K562 (cell line): ENCODE data around the gene IGF2R. TPM values are rescaled to one million over a fixed set of nuclear protein-coding genes. Genes with fewer than 3 reads are reported as not detected.

Source experiments
- ATAC-seq: fragments of 200-7000 bp; cut with Tn5 transposase; 3 replicates; pipeline ENCODE4 v1.9.1; 2020; ENCODE audit warnings: moderate library complexity
- BruUV-seq: library from RNA; stranded (reverse); fragments of 400-500 nt; replicated peaks from 2 replicates; lab custom pipeline; 2021; lab: Mats Ljungman, UMichigan
- CTCF ChIA-PET: fragments of 300-600 bp; formaldehyde crosslinking; extraction: SDS; loops from one replicate; lab custom pipeline; 2021; ENCODE audit warnings: low intra/inter-chr PET ratio; lab: Yijun Ruan, JAX
- POLR2A ChIA-PET: fragments of 300-600, 350-650 bp; sonication (Branson Sonifier 250); formaldehyde crosslinking; extraction: SDS; loops from one replicate; lab custom pipeline; 2021; ENCODE audit warnings: antibody characterized with exemption, inconsistent platforms; lab: Yijun Ruan, JAX
- DNase-seq, 4 experiments: peaks; one replicate each; pipeline versions ENCODE4 v3.0.0 to v3.0.0-alpha.2; 2011 to 2018; ENCODE audit warnings: low spot score in 3 of 4, mixed read lengths in 3 of 4; ENCODE audit errors: extremely low read depth in 1 of 4
- FAIRE-seq: peaks from 2 replicates; lab custom pipeline; 2011; peaks lifted over from hg19 to GRCh38; lab: Jason Lieb, UNC
- H2AFZ ChIP-seq: 2 replicates; pipeline ENCODE4 v1.6.0; 2011; ENCODE audit warnings: low read depth, low read length, control low read depth, inconsistent platforms
- H3K27ac ChIP-seq: fragments of 200-600 bp; 3 replicates; pipeline ENCODE4 v1.8.0; 2011; ENCODE audit warnings: low read depth, mild to moderate bottlenecking, control low read depth, inconsistent platforms, low read length, moderate library complexity, mixed read lengths; ENCODE audit errors: extremely low read depth
- H3K27me3 ChIP-seq, 2 experiments: fragments of 300-600 bp in 1 of 2; 2 replicates in 1 of 2; 3 replicates in 1 of 2; pipeline versions ENCODE4 v1.6.0 to v1.8.0; 2011; ENCODE audit warnings: inconsistent platforms in 2 of 2, low read length in 2 of 2, mild to moderate bottlenecking in 1 of 2, mixed read lengths in 1 of 2, moderate library complexity in 1 of 2; ENCODE audit not compliant: control insufficient read depth in 2 of 2, insufficient read depth in 2 of 2
- H3K36me3 ChIP-seq: fragments of 300-600 bp; 3 replicates; pipeline ENCODE4 v1.8.0; 2011; ENCODE audit warnings: mild to moderate bottlenecking, low read length, inconsistent platforms; ENCODE audit not compliant: control insufficient read depth, insufficient read depth
- H3K4me1 ChIP-seq, 2 experiments: fragments of 200-600 bp in 1 of 2; replicated peaks in 1 of 2; 2 replicates in 1 of 2; 3 replicates in 1 of 2; pipeline versions ENCODE4 v1.5.1 to v1.8.0; 2011; ENCODE audit warnings: inconsistent platforms in 2 of 2, low read length in 2 of 2, mild to moderate bottlenecking in 1 of 2, mixed read lengths in 1 of 2, moderate library complexity in 1 of 2; ENCODE audit not compliant: control insufficient read depth in 2 of 2, insufficient read depth in 2 of 2
- H3K4me2 ChIP-seq: 2 replicates; pipeline ENCODE4 v1.6.1; 2011; ENCODE audit warnings: low read length, control low read depth, inconsistent platforms, mixed read lengths; ENCODE audit not compliant: insufficient read depth
- H3K4me3 ChIP-seq: fragments of 200-600 bp; sonication (generic), shearing (Covaris generic); 2 replicates; pipeline ENCODE4 v1.5.1; 2016; ENCODE audit warnings: control low read depth, inconsistent platforms
- H3K79me2 ChIP-seq: fragments of 200-600 bp; 3 replicates; pipeline ENCODE4 v1.8.0; 2011; ENCODE audit warnings: low read length, inconsistent platforms; ENCODE audit not compliant: control insufficient read depth, insufficient read depth
- H3K9ac ChIP-seq, 2 experiments: 2 replicates each; pipeline versions ENCODE4 v1.6.0 to v1.6.1; 2011; ENCODE audit warnings: low read depth in 2 of 2, low read length in 2 of 2, control low read depth in 1 of 2, inconsistent platforms in 1 of 2, mild to moderate bottlenecking in 1 of 2, mixed read lengths in 1 of 2; ENCODE audit not compliant: insufficient read depth in 1 of 2
- H3K9me1 ChIP-seq: one replicate; pipeline ENCODE4 v1.6.0; 2011; ENCODE audit warnings: inconsistent platforms, mild to moderate bottlenecking, low read length, moderate library complexity; ENCODE audit not compliant: control insufficient read depth, insufficient read depth
- H3K9me3 ChIP-seq: replicated peaks from 2 replicates; pipeline ENCODE4 v1.5.1; 2011; ENCODE audit warnings: low read depth, low read length, inconsistent platforms; ENCODE audit not compliant: control insufficient read depth, insufficient read depth
- H4K20me1 ChIP-seq: replicated peaks from 2 replicates; pipeline ENCODE4 v1.6.1; 2011; ENCODE audit warnings: low read length, inconsistent platforms, mixed read lengths; ENCODE audit not compliant: control insufficient read depth, insufficient read depth
- CHD4 ChIP-seq: fragments of 200-600 bp; sonication (generic); IDR thresholded peaks from 3 replicates; pipeline ENCODE4 v1.6.1; 2012; ENCODE audit warnings: low read depth, mild to moderate bottlenecking, mixed read lengths, low read length, inconsistent platforms; ENCODE audit not compliant: insufficient read depth, insufficient replicate concordance, poor library complexity, severe bottlenecking
- FOXJ3 ChIP-seq: sonication (generic); formaldehyde crosslinking; IDR thresholded peaks from 2 replicates; pipeline ENCODE4 v1.4.0; 2020; ENCODE audit warnings: mild to moderate bottlenecking, missing genetic modification reagents
- HES1 ChIP-seq: fragments of 450-650 bp; IDR thresholded peaks from 2 replicates; pipeline ENCODE4 v1.6.1; 2016; ENCODE audit warnings: low read depth, mild to moderate bottlenecking, moderate library complexity
- MBD2 ChIP-seq: sonication (generic); IDR thresholded peaks from 2 replicates; pipeline ENCODE4 v1.6.1; 2016; ENCODE audit warnings: low read depth, borderline replicate concordance
- PHF8 ChIP-seq: fragments of 200-600 bp; sonication (generic); IDR thresholded peaks from 2 replicates; pipeline ENCODE4 v1.6.1; 2012; ENCODE audit warnings: mixed run types, mild to moderate bottlenecking, inconsistent platforms, low read length, moderate library complexity, borderline replicate concordance
- STAT5A ChIP-seq: IDR thresholded peaks from 2 replicates; pipeline ENCODE4 v1.6.1; 2012; ENCODE audit warnings: low read length, inconsistent platforms, borderline replicate concordance
- TEAD2 ChIP-seq: fragments of 450-650 bp; IDR thresholded peaks from 2 replicates; pipeline ENCODE4 v1.6.1; 2016; ENCODE audit warnings: missing genetic modification characterization, control low read depth, missing compliant biosample characterization
- XRCC3 ChIP-seq: fragments of 450-650 bp; IDR thresholded peaks from 2 replicates; pipeline ENCODE4 v1.6.1; 2017; ENCODE audit warnings: mild to moderate bottlenecking, moderate library complexity
- WGBS: fragments of 100-300 bp; shearing (Covaris generic); methylation state at CpG from one replicate; pipeline ENCODE4 v1.1.6; 2016; ENCODE audit warnings: low coverage, mixed read lengths; ENCODE audit not compliant: insufficient coverage; ENCODE audit errors: missing lambda C conversion rate; 5-methylcytosine and 5-hydroxymethylcytosine counted together
- in situ Hi-C: fragments of 300-500 bp; cut with MboI; formaldehyde crosslinking; loops from 4 replicates; pipeline ENCODE4 v1.15.0; 2018; ENCODE audit warnings: inconsistent platforms, mixed read lengths
- intact Hi-C: fragments of 100-400 bp; cut with micrococcal nuclease; formaldehyde crosslinking; loops from 2 replicates; pipeline ENCODE4 v1.14.2; 2022
- polyA plus RNA-seq, 8 experiments: library from polyadenylated mRNA; depleted of rRNA in 4 of 8; stranded (reverse) in 5 of 8; unstranded in 3 of 8; fragments of >200 nt; fragmentation: Nextera tagmentation in 2 of 8; fragmentation: Illumina TruSeq in 1 of 8; extraction: Ambion mirVana in 2 of 8; extraction: Trizol in 1 of 8; gene quantifications; 2 replicates each; pipeline versions ENCODE4 v1.2.1 to v1.2.3, GENCODE V29; 2011 to 2014; ENCODE audit warnings: inconsistent platforms in 1 of 8, missing spikeins in 1 of 8
- total RNA-seq, 7 experiments: library from RNA; depleted of rRNA in 6 of 7; stranded (reverse); fragments of >200 nt in 6 of 7; fragmentation: Illumina TruSeq in 2 of 7; extraction: Trizol in 2 of 7; gene quantifications; 2 replicates each; pipeline versions ENCODE4 v1.2.1 to v1.2.3, GENCODE V29; 2011 to 2021; ENCODE audit warnings: low replicate concordance in 1 of 7
- TF ChIP-seq, protein P1 (sequence below), 2 experiments: fragments of 450-650 bp; IDR thresholded peaks; 2 replicates each; pipeline ENCODE4 v1.6.1; 2016; ENCODE audit warnings: mild to moderate bottlenecking in 2 of 2, borderline replicate concordance in 1 of 2, low read depth in 1 of 2, moderate library complexity in 1 of 2
- TF ChIP-seq, protein P2 (sequence below), 2 experiments: fragments of 450-650 bp in 1 of 2; sonication (generic) in 1 of 2; formaldehyde crosslinking in 1 of 2; IDR thresholded peaks in 1 of 2; conservative IDR thresholded peaks in 1 of 2; 2 replicates each; pipeline versions ENCODE4 v1.6.1 to v1.8.1; 2016 to 2023; ENCODE audit warnings: mild to moderate bottlenecking in 2 of 2, moderate library complexity in 2 of 2, inconsistent platforms in 1 of 2, missing genetic modification reagents in 1 of 2

The IGF2R gene
- total and polyA plus RNA-seq, 9 of the 15 experiments (the other 6 are each of a cell fraction or from before 2014, with no cell fraction given), result 3.5 to 92.3 (median 34.5) TPM

DNA sequence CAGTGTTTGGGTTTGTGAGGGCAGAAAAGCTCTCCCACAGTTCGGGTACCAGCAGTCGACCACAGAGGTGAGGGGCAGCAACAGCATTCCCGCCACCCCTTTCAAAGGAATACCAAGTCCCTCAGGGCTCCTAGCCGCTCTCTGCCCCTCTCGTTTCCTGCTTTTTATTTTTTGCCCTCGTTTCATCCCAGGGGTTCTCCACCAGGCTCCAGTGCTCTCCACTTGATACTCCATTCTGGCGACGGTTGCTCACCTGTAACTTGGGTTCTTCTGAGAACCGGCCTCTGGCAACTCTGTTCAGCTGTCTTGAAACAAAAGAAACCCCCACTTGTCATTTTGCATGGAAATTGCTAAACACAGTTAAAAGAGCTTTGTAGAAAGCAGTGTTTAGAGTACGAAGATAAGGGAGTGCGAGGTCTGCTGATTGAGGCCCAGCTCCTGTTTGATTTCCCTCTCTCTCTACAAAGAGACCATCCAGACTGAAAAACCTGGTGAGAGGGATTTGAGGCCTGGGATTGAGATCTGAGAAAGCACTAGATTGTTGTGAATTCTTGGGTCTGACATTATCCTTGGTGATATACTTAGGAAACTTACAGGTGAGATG is 28.7 kb downstream of the IGF2R start:
- TF ChIP-seq, protein P1, sequence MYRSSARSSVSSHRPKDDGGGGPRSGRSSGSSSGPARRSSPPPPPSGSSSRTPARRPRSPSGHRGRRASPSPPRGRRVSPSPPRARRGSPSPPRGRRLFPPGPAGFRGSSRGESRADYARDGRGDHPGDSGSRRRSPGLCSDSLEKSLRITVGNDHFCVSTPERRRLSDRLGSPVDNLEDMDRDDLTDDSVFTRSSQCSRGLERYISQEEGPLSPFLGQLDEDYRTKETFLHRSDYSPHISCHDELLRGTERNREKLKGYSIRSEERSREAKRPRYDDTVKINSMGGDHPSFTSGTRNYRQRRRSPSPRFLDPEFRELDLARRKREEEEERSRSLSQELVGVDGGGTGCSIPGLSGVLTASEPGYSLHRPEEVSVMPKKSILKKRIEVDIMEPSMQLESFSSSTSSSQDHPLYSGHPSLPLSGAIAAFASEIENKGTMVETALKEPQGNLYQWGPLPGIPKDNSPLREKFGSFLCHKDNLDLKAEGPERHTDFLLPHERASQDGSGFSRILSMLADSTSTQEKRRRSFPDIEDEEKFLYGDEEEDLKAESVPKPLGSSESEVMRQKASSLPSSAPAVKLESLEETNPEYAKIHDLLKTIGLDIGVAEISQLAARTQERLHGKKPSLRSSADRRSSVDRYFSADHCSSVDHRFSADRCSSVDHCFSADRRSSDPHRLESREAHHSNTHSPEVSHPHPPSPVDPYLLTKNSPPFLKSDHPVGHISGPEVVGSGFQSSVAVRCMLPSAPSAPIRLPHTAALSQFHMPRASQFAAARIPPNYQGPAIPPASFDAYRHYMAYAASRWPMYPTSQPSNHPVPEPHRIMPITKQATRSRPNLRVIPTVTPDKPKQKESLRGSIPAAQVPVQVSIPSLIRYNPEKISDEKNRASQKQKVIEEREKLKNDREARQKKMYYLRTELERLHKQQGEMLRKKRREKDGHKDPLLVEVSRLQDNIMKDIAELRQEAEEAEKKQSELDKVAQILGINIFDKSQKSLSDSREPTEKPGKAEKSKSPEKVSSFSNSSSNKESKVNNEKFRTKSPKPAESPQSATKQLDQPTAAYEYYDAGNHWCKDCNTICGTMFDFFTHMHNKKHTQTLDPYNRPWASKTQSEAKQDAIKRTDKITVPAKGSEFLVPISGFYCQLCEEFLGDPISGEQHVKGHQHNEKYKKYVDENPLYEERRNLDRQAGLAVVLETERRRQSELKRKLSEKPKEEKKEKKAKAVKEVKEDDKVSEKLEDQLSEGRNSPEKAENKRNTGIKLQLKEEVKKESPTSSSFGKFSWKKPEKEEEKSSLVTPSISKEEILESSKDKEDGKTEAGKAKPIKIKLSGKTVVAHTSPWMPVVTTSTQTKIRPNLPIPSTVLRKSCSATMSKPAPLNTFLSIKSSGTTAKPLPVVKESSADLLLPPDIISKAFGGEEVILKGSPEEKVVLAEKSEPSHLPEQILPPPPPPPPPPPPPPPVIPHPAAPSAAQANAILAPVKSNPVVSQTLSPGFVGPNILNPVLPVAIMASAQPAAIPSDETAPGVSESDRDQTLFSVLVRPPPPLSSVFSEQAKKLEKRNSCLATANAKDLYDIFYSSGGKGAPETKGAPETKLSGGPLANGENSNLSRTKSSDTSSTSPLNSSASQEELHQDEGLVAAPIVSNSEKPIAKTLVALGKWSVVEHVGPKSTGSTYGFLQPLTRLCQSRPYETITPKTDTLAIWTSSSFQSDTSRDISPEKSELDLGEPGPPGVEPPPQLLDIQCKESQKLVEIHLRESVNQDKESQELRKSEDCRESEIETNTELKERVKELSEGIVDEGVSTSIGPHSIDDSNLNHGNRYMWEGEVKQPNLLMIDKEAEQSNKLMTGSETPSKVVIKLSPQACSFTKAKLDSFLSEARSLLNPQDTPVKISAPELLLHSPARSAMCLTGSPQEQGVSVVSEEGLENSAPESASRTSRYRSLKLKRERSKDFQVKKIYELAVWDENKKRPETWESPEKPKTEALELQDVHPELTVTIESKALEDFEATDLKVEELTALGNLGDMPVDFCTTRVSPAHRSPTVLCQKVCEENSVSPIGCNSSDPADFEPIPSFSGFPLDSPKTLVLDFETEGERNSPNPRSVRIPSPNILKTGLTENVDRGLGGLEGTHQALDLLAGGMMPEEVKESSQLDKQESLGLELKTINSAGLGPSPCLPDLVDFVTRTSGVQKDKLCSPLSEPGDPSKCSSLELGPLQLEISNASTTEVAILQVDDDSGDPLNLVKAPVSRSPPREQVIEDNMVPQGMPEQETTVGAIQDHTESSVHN (IDR thresholded peaks at IDR 0.05; ENCODE audit: borderline replicate concordance in 1 of 2, low read depth in 1 of 2), result no peak
- TF ChIP-seq FOXJ3, result no peak
- no peak for TF ChIP-seq MBD2
- no peak for TF ChIP-seq CHD4
- TF ChIP-seq XRCC3, result no peak
- no peak for TF ChIP-seq HES1
- TF ChIP-seq, protein P2, sequence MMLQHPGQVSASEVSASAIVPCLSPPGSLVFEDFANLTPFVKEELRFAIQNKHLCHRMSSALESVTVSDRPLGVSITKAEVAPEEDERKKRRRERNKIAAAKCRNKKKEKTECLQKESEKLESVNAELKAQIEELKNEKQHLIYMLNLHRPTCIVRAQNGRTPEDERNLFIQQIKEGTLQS (IDR thresholded peaks at IDR 0.05), result no peak
- TF ChIP-seq, protein P2 (CRISPR knock-in tag; conservative IDR thresholded peaks at IDR 0.05), result no peak
- TF ChIP-seq TEAD2 (tag), result no peak
- TF ChIP-seq STAT5A, result no peak
- TF ChIP-seq PHF8, result no peak
- TF ChIP-seq, all 486 proteins: peak for 0
- FAIRE-seq (no peak), ATAC-seq (peak; percentile 4; the same call in 1 of the 3 replicates), DNase-seq (no peak)
- no peak overlapping the region for H2AFZ ChIP-seq
- in situ Hi-C loops (no loop called here), intact Hi-C loops (no loop called here)
- 71% methylated on average over 11 of the region's 11 CpGs for WGBS
- H3K4me2 ChIP-seq, result no peak overlapping the region
- peaks cover 57% of the 10 kb centered on the region for H3K36me3 ChIP-seq
- H3K79me2 ChIP-seq, result peaks cover 100% of the 10 kb centered on the region
- ChIA-PET CTCF (no interaction called here), POLR2A (interaction anchor here (0.8 to 1.1 kb wide), 2 partner anchors 15 to 31 kb away, joined by 3 to 5 read pairs; no protein-coding TSS in a partner anchor)
- H3K4me1 ChIP-seq, result peaks cover 30 to 31% of the 10 kb centered on the region in 2 experiments
- peak overlapping the region; percentile 20 to 75; a peak in 3 of 4 replicates for H3K9ac ChIP-seq
- H3K9me3 ChIP-seq, result 0 out of 2 replicates have a peak, but pooled peaks cover 1% of the 10 kb centered on the region
- no peaks in the 10 kb centered on the region; the same call in 1 of the 2 replicates for H4K20me1 ChIP-seq
- no peak overlapping the region for H3K4me3 ChIP-seq
- H3K27ac ChIP-seq, result no peak overlapping the region
- H3K27me3 ChIP-seq, result no peaks in the 10 kb centered on the region
- no peaks in the 10 kb centered on the region for H3K9me1 ChIP-seq
- BruUV-seq, result no TSS peak
